Measurements from ENCODE around the gene MBD2. TPM values are rescaled to one million over a fixed set of nuclear protein-coding genes. Genes with fewer than 3 reads are reported as not detected.

Gene MBD2
- polyA plus RNA-seq, 1 donor (not counting 4 experiments of a cell fraction or from before 2014, with no cell fraction given), result 212 TPM

DNA sequence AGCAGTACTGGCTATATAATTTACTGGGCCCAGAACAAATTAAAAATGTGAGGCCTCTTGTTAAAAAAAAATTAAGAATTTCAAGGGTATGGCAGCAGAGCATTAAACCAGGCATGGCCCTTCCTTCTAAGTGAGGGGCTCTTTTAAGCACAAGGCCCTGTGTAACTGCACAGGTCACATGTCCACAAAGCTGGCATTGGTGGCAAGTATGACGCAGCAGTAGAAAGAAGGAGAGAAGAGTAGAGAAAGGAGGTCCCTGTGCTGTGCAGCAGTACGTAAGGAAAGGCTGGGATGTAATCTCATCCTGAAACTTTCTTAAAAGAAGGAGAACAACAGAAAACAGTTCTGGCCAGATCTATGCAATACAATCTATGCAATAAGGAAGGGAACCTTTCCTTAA lies 51.2 kb downstream of the MBD2 start:
- Histone ChIP-seq H3K9ac (ENCODE audit: control insufficient read depth, extremely low read depth, insufficient read depth, low read length) (no peak overlapping the region), H3K4me1 (ENCODE audit: control insufficient read depth, extremely low read depth, insufficient read depth, low read length) (no peaks in the 10 kb centered on the region), H3K9me3 (ENCODE audit: control insufficient read depth, low read depth, low read length) (no peaks in the 10 kb centered on the region), H3K27me3 (ENCODE audit: control insufficient read depth, extremely low read depth, insufficient read depth, low read length) (no peaks in the 10 kb centered on the region), H3K4me3 (ENCODE audit: control insufficient read depth in 2 of 3, extremely low read depth in 1 of 3, insufficient read depth in 2 of 3, low read depth in 1 of 3, low read length in 3 of 3) (no peak overlapping the region), H3K79me2 (ENCODE audit: control insufficient read depth, insufficient read depth, low read length) (peaks cover 78% of the 10 kb centered on the region), H3K27ac (ENCODE audit: control insufficient read depth, insufficient read depth, low read length) (no peak overlapping the region), H2AFZ (ENCODE audit: control insufficient read depth, low read length) (no peak overlapping the region), H4K20me1 (ENCODE audit: control insufficient read depth, extremely low read depth, insufficient read depth, low read length) (no peaks in the 10 kb centered on the region), H3K36me3 (ENCODE audit: control insufficient read depth in 2 of 2, extremely low read depth in 1 of 2, insufficient read depth in 2 of 2, low read length in 2 of 2) (peaks cover 10 to 15% of the 10 kb centered on the region in 2 experiments), H3K9me1 (ENCODE audit: control insufficient read depth, extremely low read depth, insufficient read depth, low read length) (peaks cover 2% of the 10 kb centered on the region), H3K4me2 (ENCODE audit: control insufficient read depth, extremely low read depth, insufficient read depth, low read depth, low read length) (no peak overlapping the region)
- DNase-seq (ENCODE audit: low read depth, low spot score) (no peak), FAIRE-seq (no peak)
- dilution Hi-C loops (cut with MboI; ENCODE audit: extremely low pct_ligation_motif_present, low sequenced_read_pairs), result no loop called here
- TF ChIP-seq EZH2 (IDR thresholded peaks at IDR 0.05; ENCODE audit: low read length), result no peak

DNA sequence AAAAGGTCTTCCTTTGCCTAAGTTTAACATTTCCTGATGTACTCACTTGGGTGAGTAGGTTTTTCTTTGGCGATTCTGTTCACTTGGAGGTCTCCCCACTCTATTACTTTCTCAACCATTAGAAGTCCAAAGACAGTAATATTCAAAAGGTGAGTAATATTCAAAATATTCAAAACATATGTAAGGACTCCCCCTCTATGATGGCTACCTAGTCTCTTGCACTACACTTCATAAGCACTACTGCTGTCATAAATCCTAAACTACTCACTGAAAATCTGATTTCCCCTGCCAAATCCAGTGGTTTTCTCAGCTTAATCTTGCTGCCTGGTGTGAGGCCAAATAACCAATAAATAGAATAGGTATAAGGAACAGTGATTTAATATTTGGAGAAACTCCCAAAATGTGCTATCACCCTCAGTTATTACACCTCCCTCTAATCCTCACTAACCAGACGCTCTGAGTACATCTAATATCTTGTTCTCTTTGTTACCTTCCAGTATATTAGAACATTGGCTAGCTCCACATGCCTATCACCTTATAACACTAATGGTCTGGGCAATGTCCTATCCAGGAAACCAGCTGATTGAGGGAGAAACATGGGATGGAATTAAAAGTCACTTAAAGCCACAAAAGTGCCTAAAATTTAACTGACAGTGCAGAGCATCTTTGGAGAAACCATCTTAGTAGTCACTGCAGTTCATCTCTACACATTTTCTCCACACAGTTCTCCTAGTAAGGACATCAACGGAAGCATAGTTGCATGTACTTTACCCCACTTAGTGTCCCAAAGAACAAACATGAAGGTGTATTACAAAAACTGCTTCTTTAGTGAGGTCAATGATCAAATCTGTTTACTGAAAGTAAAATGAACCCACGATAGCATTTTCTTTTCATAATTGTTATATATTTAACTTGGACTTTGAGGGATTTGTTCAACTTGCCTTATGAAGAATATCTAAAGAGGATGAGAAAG lies 54.8 kb downstream of the MBD2 start:
- H3K9me3 ChIP-seq (ENCODE audit: control insufficient read depth, low read depth, low read length), result no peaks in the 10 kb centered on the region
- H3K79me2 ChIP-seq (ENCODE audit: control insufficient read depth, insufficient read depth, low read length), result peaks cover 63% of the 10 kb centered on the region
- H3K9me1 ChIP-seq (ENCODE audit: control insufficient read depth, extremely low read depth, insufficient read depth, low read length), result no peaks in the 10 kb centered on the region
- no peak overlapping the region for H3K9ac ChIP-seq (ENCODE audit: control insufficient read depth, extremely low read depth, insufficient read depth, low read length)
- H3K4me1 ChIP-seq (ENCODE audit: control insufficient read depth, extremely low read depth, insufficient read depth, low read length), result no peaks in the 10 kb centered on the region
- no peak overlapping the region for H2AFZ ChIP-seq (ENCODE audit: control insufficient read depth, low read length)
- peaks cover 11 to 20% of the 10 kb centered on the region in 2 experiments for H3K36me3 ChIP-seq (ENCODE audit: control insufficient read depth in 2 of 2, extremely low read depth in 1 of 2, insufficient read depth in 2 of 2, low read length in 2 of 2)
- no peak overlapping the region for H3K27ac ChIP-seq (ENCODE audit: control insufficient read depth, insufficient read depth, low read length)
- H3K4me3 ChIP-seq (ENCODE audit: control insufficient read depth in 2 of 3, extremely low read depth in 1 of 3, insufficient read depth in 2 of 3, low read depth in 1 of 3, low read length in 3 of 3), result no peak overlapping the region
- no peak for DNase-seq (ENCODE audit: low read depth, low spot score)
- dilution Hi-C loops (cut with MboI; ENCODE audit: extremely low pct_ligation_motif_present, low sequenced_read_pairs), result no loop called here
- no peaks in the 10 kb centered on the region for H4K20me1 ChIP-seq (ENCODE audit: control insufficient read depth, extremely low read depth, insufficient read depth, low read length)
- TF ChIP-seq, protein P1, sequence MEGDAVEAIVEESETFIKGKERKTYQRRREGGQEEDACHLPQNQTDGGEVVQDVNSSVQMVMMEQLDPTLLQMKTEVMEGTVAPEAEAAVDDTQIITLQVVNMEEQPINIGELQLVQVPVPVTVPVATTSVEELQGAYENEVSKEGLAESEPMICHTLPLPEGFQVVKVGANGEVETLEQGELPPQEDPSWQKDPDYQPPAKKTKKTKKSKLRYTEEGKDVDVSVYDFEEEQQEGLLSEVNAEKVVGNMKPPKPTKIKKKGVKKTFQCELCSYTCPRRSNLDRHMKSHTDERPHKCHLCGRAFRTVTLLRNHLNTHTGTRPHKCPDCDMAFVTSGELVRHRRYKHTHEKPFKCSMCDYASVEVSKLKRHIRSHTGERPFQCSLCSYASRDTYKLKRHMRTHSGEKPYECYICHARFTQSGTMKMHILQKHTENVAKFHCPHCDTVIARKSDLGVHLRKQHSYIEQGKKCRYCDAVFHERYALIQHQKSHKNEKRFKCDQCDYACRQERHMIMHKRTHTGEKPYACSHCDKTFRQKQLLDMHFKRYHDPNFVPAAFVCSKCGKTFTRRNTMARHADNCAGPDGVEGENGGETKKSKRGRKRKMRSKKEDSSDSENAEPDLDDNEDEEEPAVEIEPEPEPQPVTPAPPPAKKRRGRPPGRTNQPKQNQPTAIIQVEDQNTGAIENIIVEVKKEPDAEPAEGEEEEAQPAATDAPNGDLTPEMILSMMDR (optimal IDR thresholded peaks at IDR 0.05 in 1 of 3, IDR thresholded peaks at IDR 0.05 in 1 of 3, conservative IDR thresholded peaks at IDR 0.05 in 1 of 3; ENCODE audit: extremely low read depth in 1 of 3, insufficient read depth in 2 of 3, low read length in 3 of 3), result no peak
- TF ChIP-seq EZH2 (IDR thresholded peaks at IDR 0.05; ENCODE audit: low read length), result no peak
- no peaks in the 10 kb centered on the region for H3K27me3 ChIP-seq (ENCODE audit: control insufficient read depth, extremely low read depth, insufficient read depth, low read length)
- H3K4me2 ChIP-seq (ENCODE audit: control insufficient read depth, extremely low read depth, insufficient read depth, low read depth, low read length), result no peak overlapping the region
- FAIRE-seq, result no peak

All from keratinocyte (primary cell).